GM23338 (cell line): Measurements from ENCODE around the gene PHLDB2. TPM values are rescaled to one million over a fixed set of nuclear protein-coding genes. Genes with fewer than 3 reads are reported as not detected.

Source experiments
- ATAC-seq: fragments of 200-7000 bp; cut with Tn5 transposase; 3 replicates; pipeline ENCODE4 v1.9.1; 2020
- DNase-seq: peaks from one replicate; pipeline ENCODE4 v3.0.0-alpha.2; 2015; ENCODE audit warnings: low spot score
- H2AFZ ChIP-seq: fragments of 200-600 bp; sonication (generic); 2 replicates; pipeline ENCODE4 v1.8.0; 2016; ENCODE audit warnings: antibody characterized with exemption, mild to moderate bottlenecking, moderate library complexity
- H3F3A ChIP-seq: fragments of 200-600 bp; sonication (generic); replicated peaks from 2 replicates; pipeline ENCODE4 v1.8.0; 2017; ENCODE audit warnings: antibody characterized with exemption, mixed run types, low read depth
- H3K27ac ChIP-seq: fragments of 200-600 bp; sonication (generic); 2 replicates; pipeline ENCODE4 v1.6.1; 2016; ENCODE audit warnings: low read depth
- H3K27me3 ChIP-seq: fragments of 200-600 bp; sonication (generic); 2 replicates; pipeline ENCODE4 v1.8.0; 2016; ENCODE audit warnings: mild to moderate bottlenecking, mixed run types, moderate library complexity; ENCODE audit not compliant: insufficient read depth
- H3K36me3 ChIP-seq: fragments of 200-600 bp; sonication (generic); 2 replicates; pipeline ENCODE4 v1.8.0; 2016; ENCODE audit warnings: mild to moderate bottlenecking; ENCODE audit not compliant: insufficient read depth
- H3K4me1 ChIP-seq: fragments of 200-600 bp; sonication (generic); 2 replicates; pipeline ENCODE4 v1.8.0; 2016; ENCODE audit warnings: mild to moderate bottlenecking, moderate library complexity; ENCODE audit not compliant: insufficient read depth
- H3K4me2 ChIP-seq: fragments of 200-600 bp; sonication (generic); 2 replicates; pipeline ENCODE4 v1.7.1; 2017; ENCODE audit warnings: mixed run types
- H3K4me3 ChIP-seq: fragments of 200-600 bp; sonication (generic); 2 replicates; pipeline ENCODE4 v1.6.1; 2016; ENCODE audit warnings: mixed run types
- H3K79me2 ChIP-seq: fragments of 200-600 bp; sonication (generic); replicated peaks from 2 replicates; pipeline ENCODE4 v1.8.0; 2017; ENCODE audit warnings: mild to moderate bottlenecking; ENCODE audit not compliant: insufficient read depth
- H3K9me2 ChIP-seq: fragments of 200-600 bp; sonication (generic); 2 replicates; pipeline ENCODE4 v1.8.0; 2017; ENCODE audit not compliant: insufficient read depth
- H4K20me1 ChIP-seq: fragments of 200-600 bp; sonication (generic); replicated peaks from 2 replicates; pipeline ENCODE4 v1.8.0; 2017; ENCODE audit warnings: mild to moderate bottlenecking; ENCODE audit not compliant: insufficient read depth
- H3K27ac Mint-ChIP-seq: 2 replicates; pipeline ENCODE4 v1.8.0; 2020; ENCODE audit warnings: inconsistent platforms, mild to moderate bottlenecking, moderate library complexity, mixed read lengths
- H3K27me3 Mint-ChIP-seq: 3 replicates; pipeline ENCODE4 v1.8.0; 2022; ENCODE audit warnings: low read depth, mild to moderate bottlenecking, moderate library complexity, mixed read lengths, inconsistent platforms; ENCODE audit not compliant: insufficient read depth, poor library complexity
- H3K36me3 Mint-ChIP-seq: 3 replicates; pipeline ENCODE4 v1.8.0; 2021; ENCODE audit warnings: low read depth, mild to moderate bottlenecking, inconsistent platforms, moderate library complexity, mixed read lengths
- H3K4me1 Mint-ChIP-seq: 3 replicates; pipeline ENCODE4 v1.8.0; 2020; ENCODE audit warnings: mild to moderate bottlenecking, inconsistent platforms, mixed read lengths
- H3K4me3 Mint-ChIP-seq: 3 replicates; pipeline ENCODE4 v1.8.0; 2021; ENCODE audit warnings: moderate library complexity, mild to moderate bottlenecking, inconsistent platforms, mixed read lengths
- H3K9me3 Mint-ChIP-seq: 3 replicates; pipeline ENCODE4 v1.8.0; 2020; ENCODE audit warnings: moderate library complexity, mild to moderate bottlenecking, inconsistent platforms, mixed read lengths
- CTCF ChIP-seq, 2 experiments: fragments of 200-600 bp in 1 of 2; sonication (generic) in 1 of 2; conservative IDR thresholded peaks; 2 replicates each; pipeline versions ENCODE4 v1.5.1 to v1.6.1; 2016 to 2017; ENCODE audit warnings: antibody characterized with exemption in 2 of 2, low read depth in 2 of 2, mild to moderate bottlenecking in 2 of 2, moderate library complexity in 1 of 2
- ETS1 ChIP-seq: IDR thresholded peaks from 2 replicates; pipeline ENCODE4 v1.6.1; 2016; ENCODE audit warnings: antibody characterized with exemption
- EZH2 ChIP-seq: fragments of 200-600 bp; sonication (generic); IDR thresholded peaks from one replicate; pipeline ENCODE4 v1.8.0; 2017; ENCODE audit warnings: antibody characterized with exemption, mild to moderate bottlenecking, low read depth; ENCODE audit not compliant: unreplicated experiment
- EZH2phosphoT487 ChIP-seq: fragments of 200-600 bp; sonication (generic); IDR thresholded peaks from one replicate; pipeline ENCODE4 v1.8.1; 2018; ENCODE audit warnings: antibody characterized with exemption; ENCODE audit not compliant: unreplicated experiment
- JUNB ChIP-seq: IDR thresholded peaks from one replicate; pipeline ENCODE4 v1.6.1; 2016; ENCODE audit warnings: antibody characterized with exemption; ENCODE audit not compliant: unreplicated experiment
- NANOG ChIP-seq: IDR thresholded peaks from 2 replicates; pipeline ENCODE4 v1.6.1; 2016; ENCODE audit warnings: antibody characterized with exemption, borderline replicate concordance
- POLR2AphosphoS5 ChIP-seq: IDR thresholded peaks from 2 replicates; pipeline ENCODE4 v1.6.1; 2016; ENCODE audit warnings: antibody characterized with exemption, low read depth
- REST ChIP-seq: IDR thresholded peaks from one replicate; pipeline ENCODE4 v1.6.1; 2018; ENCODE audit warnings: antibody characterized with exemption; ENCODE audit not compliant: unreplicated experiment
- STAT1 ChIP-seq: IDR thresholded peaks from one replicate; pipeline ENCODE4 v1.6.1; 2016; ENCODE audit warnings: antibody characterized with exemption; ENCODE audit not compliant: unreplicated experiment
- ZNF114 ChIP-seq: fragments of 250-450 bp; sonication (Bioruptor Pico); IDR thresholded peaks from 2 replicates; pipeline ENCODE4 v1.5.0; 2020; ENCODE audit warnings: mild to moderate bottlenecking, moderate library complexity
- ZNF331 ChIP-seq: fragments of 250-450 bp; sonication (Bioruptor Pico); IDR thresholded peaks from 2 replicates; pipeline ENCODE4 v1.5.0; 2020; ENCODE audit warnings: low read depth, mild to moderate bottlenecking, moderate library complexity
- ZNF462 ChIP-seq: fragments of 250-450 bp; sonication (Bioruptor Pico); IDR thresholded peaks from 2 replicates; pipeline ENCODE4 v1.5.0; 2020; ENCODE audit warnings: mild to moderate bottlenecking, moderate library complexity
- polyA plus RNA-seq: library from polyadenylated mRNA; unstranded; fragments of >200 nt; fragmentation: Nextera tagmentation; extraction: Ambion mirVana; gene quantifications from 2 replicates; pipeline ENCODE4 v1.2.1, GENCODE V29; 2016
- total RNA-seq: library from RNA; depleted of rRNA; stranded (reverse); fragments of >200 nt; shearing (Covaris generic); gene quantifications from 2 replicates; pipeline ENCODE4 v1.2.3, GENCODE V29; 2014

PHLDB2 gene
- total and polyA plus RNA-seq, 2 experiments from 2014 or later: 19.5 to 33.7 TPM

GRCh38 chr3:111911446-111911845 is 52.4 kb downstream of the PHLDB2 start:
- peaks cover 44% of the 10 kb centered on the region for H3K4me1 Mint-ChIP-seq
- Histone ChIP-seq H3F3A (no peaks in the 10 kb centered on the region; the same call in 1 of the 2 replicates), H3K27me3 (no peaks in the 10 kb centered on the region), H3K27ac (no peak overlapping the region), H3K4me2 (no peak overlapping the region), H2AFZ (no peak overlapping the region), H3K4me3 (no peak overlapping the region), H3K4me1 (peaks cover 44% of the 10 kb centered on the region), H4K20me1 (no peaks in the 10 kb centered on the region), H3K9me2 (no peaks in the 10 kb centered on the region), H3K36me3 (no peaks in the 10 kb centered on the region), H3K79me2 (no peaks in the 10 kb centered on the region)
- no peak; the same call in 2 of the 3 replicates for ATAC-seq
- no peak overlapping the region for H3K27ac Mint-ChIP-seq
- H3K27me3 Mint-ChIP-seq: peaks cover 2% of the 10 kb centered on the region
- no peak for DNase-seq
- no peak overlapping the region for H3K4me3 Mint-ChIP-seq
- H3K36me3 Mint-ChIP-seq: peaks cover 2% of the 10 kb centered on the region; the same call in 1 of the 3 replicates
- no peak for TF ChIP-seq JUNB
- TF ChIP-seq ETS1: no peak
- no peak for TF ChIP-seq ZNF114 (CRISPR knock-in tag)
- no peak for TF ChIP-seq EZH2phosphoT487
- no peak for TF ChIP-seq POLR2AphosphoS5
- no peak for TF ChIP-seq CTCF (conservative IDR thresholded peaks at IDR 0.05; ENCODE audit: low read depth in 2 of 2)
- TF ChIP-seq REST: no peak
- TF ChIP-seq EZH2: no peak
- TF ChIP-seq STAT1: no peak
- no peak for TF ChIP-seq NANOG
- no peak for TF ChIP-seq ZNF331
- no peak for TF ChIP-seq ZNF462 (CRISPR knock-in tag)
- H3K9me3 Mint-ChIP-seq: no peaks in the 10 kb centered on the region
